Activated CD8-positive, alpha-beta T cell treated with anti-CD3 and anti-CD28 coated beads for 36 hours (primary cell): ENCODE data around the gene ZBTB16. TPM values are rescaled to one million over a fixed set of nuclear protein-coding genes. Genes with fewer than 3 reads are reported as not detected.

Experiments used
- ATAC-seq: fragments of 200-7000 bp; cut with Tn5 transposase; one replicate; pipeline ENCODE4 v1.10.0; 2021; ENCODE audit warnings: mild to moderate bottlenecking, moderate library complexity
- CTCF ChIA-PET: fragments of 350-600 bp; sonication (Branson Sonifier 250); formaldehyde crosslinking; loops from one replicate; lab custom pipeline; 2021; ENCODE audit warnings: antibody characterized with exemption; lab: Charles Lee
- POLR2A ChIA-PET: fragments of 350-600 bp; sonication (Branson Sonifier 250); formaldehyde crosslinking; loops from one replicate; lab custom pipeline; 2021; ENCODE audit warnings: antibody characterized with exemption; lab: Charles Lee
- DNase-seq: peaks from one replicate; pipeline ENCODE4 v3.0.0-alpha.2; 2020
- H3K27ac Mint-ChIP-seq: one replicate; pipeline ENCODE4 v1.8.0; 2021; ENCODE audit warnings: mild to moderate bottlenecking, mixed read lengths
- H3K27me3 Mint-ChIP-seq: one replicate; pipeline ENCODE4 v1.8.0; 2021; ENCODE audit warnings: mixed read lengths
- H3K36me3 Mint-ChIP-seq: one replicate; pipeline ENCODE4 v1.8.0; 2021; ENCODE audit warnings: low read depth, mixed read lengths
- H3K4me1 Mint-ChIP-seq: one replicate; pipeline ENCODE4 v1.8.0; 2021; ENCODE audit warnings: low read depth, mixed read lengths
- H3K4me3 Mint-ChIP-seq: one replicate; pipeline ENCODE4 v1.8.0; 2021; ENCODE audit warnings: mild to moderate bottlenecking, moderate library complexity, mixed read lengths
- H3K9me3 Mint-ChIP-seq: one replicate; pipeline ENCODE4 v1.8.0; 2021; ENCODE audit warnings: mixed read lengths
- CTCF ChIP-seq: fragments of 200-600 bp; IDR thresholded peaks from one replicate; pipeline ENCODE4 v1.8.0; 2022; ENCODE audit warnings: antibody characterized with exemption, mild to moderate bottlenecking
- intact Hi-C: fragments of 100-400 bp; cut with micrococcal nuclease; formaldehyde crosslinking; loops from one replicate; pipeline ENCODE4 v1.10.0; 2022
- total RNA-seq, 2 experiments: library from RNA; stranded (reverse); gene quantifications; one replicate each; pipeline ENCODE4 v1.2.3, GENCODE V29; 2021

The ZBTB16 gene
- total RNA-seq, 2 experiments from 2014 or later = 9.5 to 10.1 TPM

GRCh38 chr11:114272311-114272710, 212.8 kb downstream of the ZBTB16 start:
- Mint-ChIP-seq H3K27ac (no peak overlapping the region), H3K4me3 (no peak overlapping the region), H3K9me3 (no peaks in the 10 kb centered on the region), H3K36me3 (no peaks in the 10 kb centered on the region), H3K4me1 (no peaks in the 10 kb centered on the region), H3K27me3 (peaks cover 33% of the 10 kb centered on the region)
- ChIA-PET POLR2A (interaction anchor here (1.4 kb wide), 1 partner anchor 13 kb away, joined by 3 read pairs; no protein-coding TSS in a partner anchor), CTCF (interaction anchor here (0.6 to 2.3 kb wide), 3 partner anchors 11 to 278 kb away, joined by 3 to 18 read pairs (median 4); no protein-coding TSS in a partner anchor)
- DNase-seq (no peak), ATAC-seq (no peak)
- no peak for TF ChIP-seq CTCF
- intact Hi-C loops = no loop called here

DNA sequence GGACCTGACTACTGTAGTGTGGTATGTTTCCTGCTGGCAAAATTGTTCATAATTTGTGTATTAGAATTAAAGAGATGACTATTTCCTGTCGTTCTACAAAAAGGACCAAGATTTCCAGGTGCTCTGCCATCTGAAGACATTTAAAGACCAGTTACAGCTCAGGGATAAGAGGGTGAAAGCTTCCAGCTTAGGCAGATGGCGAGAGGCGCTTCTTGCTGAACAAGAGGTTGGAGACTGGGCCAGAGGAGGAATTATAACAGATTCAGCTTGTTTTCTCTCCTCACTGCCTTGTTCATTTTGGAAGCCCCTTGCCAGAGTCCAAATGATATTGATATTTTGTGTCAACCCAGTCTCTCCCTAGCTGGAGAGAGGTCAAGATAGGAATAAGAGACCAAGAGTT, 213.6 kb downstream of the ZBTB16 start:
- Mint-ChIP-seq H3K4me3 (no peak overlapping the region), H3K36me3 (no peaks in the 10 kb centered on the region), H3K27me3 (peaks cover 35% of the 10 kb centered on the region), H3K9me3 (no peaks in the 10 kb centered on the region), H3K4me1 (no peaks in the 10 kb centered on the region), H3K27ac (no peak overlapping the region)
- TF ChIP-seq CTCF = no peak
- ChIA-PET CTCF (interaction anchor here (2.0 to 2.3 kb wide), 2 partner anchors 10 to 12 kb away, joined by 6 to 18 read pairs; no protein-coding TSS in a partner anchor), POLR2A (interaction anchor here (1.4 kb wide), 1 partner anchor 13 kb away, joined by 3 read pairs; no protein-coding TSS in a partner anchor)
- no peak for ATAC-seq
- intact Hi-C loops = no loop called here
- DNase-seq = no peak

- intact Hi-C loops = no loop called here
- H3K36me3 Mint-ChIP-seq = no peaks in the 10 kb centered on the region
- ATAC-seq (no peak), DNase-seq (no peak)
- H3K4me3 Mint-ChIP-seq = no peak overlapping the region
- POLR2A ChIA-PET = interaction anchor here (0.6 kb wide), 1 partner anchor 969 kb away, joined by 4 read pairs; no protein-coding TSS in a partner anchor
- no peak for TF ChIP-seq CTCF
- no peak overlapping the region for H3K27ac Mint-ChIP-seq
- H3K4me1 Mint-ChIP-seq = no peaks in the 10 kb centered on the region
- CTCF ChIA-PET = interaction anchor here (2.0 to 2.3 kb wide), 2 partner anchors 11 to 13 kb away, joined by 6 to 11 read pairs; no protein-coding TSS in a partner anchor
- H3K27me3 Mint-ChIP-seq = peaks cover 40% of the 10 kb centered on the region
- no peaks in the 10 kb centered on the region for H3K9me3 Mint-ChIP-seq
Observed at GRCh38 chr11:114273890-114274635, 214.6 kb downstream of the ZBTB16 start.

- ATAC-seq (no peak), DNase-seq (no peak)
- ChIA-PET CTCF (interaction anchor here (2.0 to 2.3 kb wide), 2 partner anchors 11 to 14 kb away, joined by 6 to 11 read pairs; no protein-coding TSS in a partner anchor), POLR2A (no interaction called here)
- no peak overlapping the region for H3K27ac Mint-ChIP-seq
- no peak overlapping the region for H3K4me3 Mint-ChIP-seq
- intact Hi-C loops = no loop called here
- H3K9me3 Mint-ChIP-seq = no peaks in the 10 kb centered on the region
- no peak for TF ChIP-seq CTCF
- no peaks in the 10 kb centered on the region for H3K4me1 Mint-ChIP-seq
- H3K27me3 Mint-ChIP-seq = peaks cover 46% of the 10 kb centered on the region
- no peaks in the 10 kb centered on the region for H3K36me3 Mint-ChIP-seq
Observed at GRCh38 chr11:114274637-114275036, 215.1 kb downstream of the ZBTB16 start.

DNA sequence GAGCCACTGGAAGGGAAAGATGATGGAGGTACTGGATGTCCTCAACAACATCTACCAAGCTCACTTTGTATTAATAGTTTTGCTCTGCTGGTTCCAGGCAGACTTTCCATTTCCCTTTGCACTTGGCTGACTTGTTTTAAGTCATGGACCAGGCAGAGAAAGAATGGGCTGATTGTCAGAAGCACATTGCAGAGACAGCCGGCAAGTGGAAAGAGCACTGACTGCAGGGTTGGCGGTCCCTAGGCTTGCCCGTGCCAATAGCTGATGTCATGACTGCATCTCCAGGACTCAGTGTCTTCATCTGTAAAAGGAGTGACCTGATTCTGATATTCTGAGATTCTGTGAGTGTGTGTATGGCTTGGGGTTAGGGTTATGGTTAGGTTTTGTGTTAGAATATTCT, 215.8 kb downstream of the ZBTB16 start:
- Mint-ChIP-seq H3K4me1 (no peaks in the 10 kb centered on the region), H3K36me3 (no peaks in the 10 kb centered on the region), H3K4me3 (no peak overlapping the region), H3K27me3 (peaks cover 49% of the 10 kb centered on the region), H3K9me3 (no peaks in the 10 kb centered on the region), H3K27ac (no peak overlapping the region)
- intact Hi-C loops = no loop called here
- ATAC-seq = no peak
- DNase-seq = no peak
- no peak for TF ChIP-seq CTCF
- CTCF ChIA-PET = interaction anchor here (2.3 kb wide), 1 partner anchor 14 kb away, joined by 11 read pairs; no protein-coding TSS in a partner anchor
- POLR2A ChIA-PET = no interaction called here
